OCI-LY1 (cell line): ENCODE measurements around the gene ATP2A2.
A peak's percentile ranks its signal among the peaks of the same experiment; 100 is the strongest.

Source experiments
- H2AFZ ChIP-seq: fragments of 200-600 bp; sonication (generic), shearing (Covaris generic); 2 replicates; pipeline ENCODE4 v1.6.0; 2014; ENCODE audit warnings: antibody characterized with exemption, mild to moderate bottlenecking, low read length
- H3F3A ChIP-seq: fragments of 200-600 bp; sonication (generic), shearing (Covaris generic); 2 replicates; pipeline ENCODE4 v1.6.0; 2014; ENCODE audit warnings: mild to moderate bottlenecking, antibody characterized with exemption, low read length, moderate library complexity; ENCODE audit not compliant: insufficient read depth
- H3K27ac ChIP-seq: fragments of 200-600 bp; sonication (generic); 2 replicates; pipeline ENCODE4 v1.5.1; 2014; ENCODE audit warnings: low read length, mixed run types, mild to moderate bottlenecking, low read depth; ENCODE audit not compliant: poor library complexity, severe bottlenecking
- H3K27me3 ChIP-seq: fragments of 200-600 bp; sonication (generic); 2 replicates; pipeline ENCODE4 v1.6.0; 2014; ENCODE audit warnings: antibody characterized with exemption, mild to moderate bottlenecking, low read length, moderate library complexity; ENCODE audit not compliant: insufficient read depth
- H3K36me3 ChIP-seq: fragments of 200-600 bp; sonication (generic); 2 replicates; pipeline ENCODE4 v1.6.1; 2014; ENCODE audit warnings: mild to moderate bottlenecking, antibody characterized with exemption, low read length, moderate library complexity, mixed read lengths; ENCODE audit not compliant: insufficient read depth
- H3K4me1 ChIP-seq: fragments of 200-600 bp; sonication (generic); 2 replicates; pipeline ENCODE4 v1.5.1; 2014; ENCODE audit warnings: mild to moderate bottlenecking, low read length, moderate library complexity; ENCODE audit not compliant: insufficient read depth, severe bottlenecking
- H3K4me2 ChIP-seq: fragments of 200-600 bp; sonication (generic), shearing (Covaris generic); 2 replicates; pipeline ENCODE4 v1.6.1; 2014; ENCODE audit warnings: low read length
- H3K4me3 ChIP-seq: fragments of 200-600 bp; sonication (generic); 2 replicates; pipeline ENCODE4 v1.5.1; 2014; ENCODE audit warnings: low read length, low read depth, mild to moderate bottlenecking, mixed read lengths; ENCODE audit not compliant: poor library complexity, severe bottlenecking
- H3K79me2 ChIP-seq: fragments of 200-600 bp; shearing (Covaris generic); 2 replicates; pipeline ENCODE4 v1.6.1; 2016; ENCODE audit warnings: mixed run types, low read length, mixed read lengths; ENCODE audit not compliant: insufficient read depth
- H3K9ac ChIP-seq: fragments of 200-600 bp; sonication (generic), shearing (Covaris generic); 2 replicates; pipeline ENCODE4 v1.6.1; 2014; ENCODE audit warnings: mild to moderate bottlenecking, low read length, mixed read lengths
- H3K9me2 ChIP-seq: fragments of 200-600 bp; sonication (generic), shearing (Covaris generic); 2 replicates; pipeline ENCODE4 v1.6.1; 2014; ENCODE audit warnings: low read depth, mild to moderate bottlenecking, low read length, mixed read lengths
- H3K9me3 ChIP-seq: fragments of 200-600 bp; shearing (Covaris generic); 2 replicates; pipeline ENCODE4 v1.6.1; 2014; ENCODE audit warnings: low read length, mixed read lengths
- H4K20me1 ChIP-seq: fragments of 200-600 bp; sonication (generic), shearing (Covaris generic); 2 replicates; pipeline ENCODE4 v1.6.0; 2016; ENCODE audit warnings: mild to moderate bottlenecking, low read length; ENCODE audit not compliant: insufficient read depth
- EZH2 ChIP-seq: fragments of 200-600 bp; sonication (generic), shearing (Covaris generic); IDR thresholded peaks from 2 replicates; pipeline ENCODE4 v1.8.0; 2017; ENCODE audit warnings: borderline replicate concordance, mixed run types, mild to moderate bottlenecking, antibody characterized with exemption, low read length, moderate library complexity, mixed read lengths
- TF ChIP-seq, protein P1 (sequence below): fragments of 200-600 bp; sonication (generic), shearing (Covaris generic); IDR thresholded peaks from 2 replicates; pipeline ENCODE4 v1.5.1; 2017; ENCODE audit warnings: mild to moderate bottlenecking, antibody characterized with exemption, low read length, moderate library complexity, mixed read lengths

The ATP2A2 gene

GRCh38 chr12:110284597-110284996 is 3.5 kb downstream of the ATP2A2 start:
- H3K4me3 ChIP-seq: peak overlapping the region; percentile 75
- H3K27me3 ChIP-seq: no peaks in the 10 kb centered on the region
- H3K79me2 ChIP-seq: peaks cover 81% of the 10 kb centered on the region
- H2AFZ ChIP-seq: no peak overlapping the region
- H3K4me1 ChIP-seq: peaks cover 51% of the 10 kb centered on the region
- H3K9ac ChIP-seq: peak overlapping the region; percentile 98; the same call in 1 of the 2 replicates
- TF ChIP-seq, protein P1, sequence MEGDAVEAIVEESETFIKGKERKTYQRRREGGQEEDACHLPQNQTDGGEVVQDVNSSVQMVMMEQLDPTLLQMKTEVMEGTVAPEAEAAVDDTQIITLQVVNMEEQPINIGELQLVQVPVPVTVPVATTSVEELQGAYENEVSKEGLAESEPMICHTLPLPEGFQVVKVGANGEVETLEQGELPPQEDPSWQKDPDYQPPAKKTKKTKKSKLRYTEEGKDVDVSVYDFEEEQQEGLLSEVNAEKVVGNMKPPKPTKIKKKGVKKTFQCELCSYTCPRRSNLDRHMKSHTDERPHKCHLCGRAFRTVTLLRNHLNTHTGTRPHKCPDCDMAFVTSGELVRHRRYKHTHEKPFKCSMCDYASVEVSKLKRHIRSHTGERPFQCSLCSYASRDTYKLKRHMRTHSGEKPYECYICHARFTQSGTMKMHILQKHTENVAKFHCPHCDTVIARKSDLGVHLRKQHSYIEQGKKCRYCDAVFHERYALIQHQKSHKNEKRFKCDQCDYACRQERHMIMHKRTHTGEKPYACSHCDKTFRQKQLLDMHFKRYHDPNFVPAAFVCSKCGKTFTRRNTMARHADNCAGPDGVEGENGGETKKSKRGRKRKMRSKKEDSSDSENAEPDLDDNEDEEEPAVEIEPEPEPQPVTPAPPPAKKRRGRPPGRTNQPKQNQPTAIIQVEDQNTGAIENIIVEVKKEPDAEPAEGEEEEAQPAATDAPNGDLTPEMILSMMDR: no peak
- H3K9me3 ChIP-seq: no peaks in the 10 kb centered on the region
- H4K20me1 ChIP-seq: no peaks in the 10 kb centered on the region
- H3K9me2 ChIP-seq: no peaks in the 10 kb centered on the region
- H3K27ac ChIP-seq: no peak overlapping the region
- H3F3A ChIP-seq: no peaks in the 10 kb centered on the region
- H3K4me2 ChIP-seq: peak overlapping the region; percentile 82
- H3K36me3 ChIP-seq: peaks cover 71% of the 10 kb centered on the region

GRCh38 chr12:110286623-110287022 is 5.6 kb downstream of the ATP2A2 start:
- H3F3A ChIP-seq: no peaks in the 10 kb centered on the region
- H3K36me3 ChIP-seq: peaks cover 90% of the 10 kb centered on the region
- no peak for TF ChIP-seq EZH2
- TF ChIP-seq, protein P1: no peak
- H3K27ac ChIP-seq: no peak overlapping the region
- H3K9ac ChIP-seq: no peak overlapping the region
- no peaks in the 10 kb centered on the region for H3K27me3 ChIP-seq
- no peaks in the 10 kb centered on the region for H4K20me1 ChIP-seq
- no peak overlapping the region for H2AFZ ChIP-seq
- peaks cover 40% of the 10 kb centered on the region for H3K4me1 ChIP-seq
- H3K79me2 ChIP-seq: peaks cover 91% of the 10 kb centered on the region
- H3K4me2 ChIP-seq: no peak overlapping the region
- no peaks in the 10 kb centered on the region for H3K9me2 ChIP-seq
- no peaks in the 10 kb centered on the region for H3K9me3 ChIP-seq
- no peak overlapping the region for H3K4me3 ChIP-seq

- no peak for TF ChIP-seq EZH2
- Histone ChIP-seq H3K27me3 (no peaks in the 10 kb centered on the region), H3K4me1 (peaks cover 36% of the 10 kb centered on the region), H3K4me3 (no peak overlapping the region), H3K27ac (no peak overlapping the region), H4K20me1 (no peaks in the 10 kb centered on the region), H3K36me3 (peaks cover 97% of the 10 kb centered on the region), H3K9ac (no peak overlapping the region), H3K9me3 (no peaks in the 10 kb centered on the region), H3K79me2 (peaks cover 80% of the 10 kb centered on the region), H3F3A (no peaks in the 10 kb centered on the region), H3K4me2 (no peak overlapping the region), H2AFZ (no peak overlapping the region), H3K9me2 (no peaks in the 10 kb centered on the region)
These were observed 6.9 kb downstream of the ATP2A2 start for GRCh38 chr12:110287986-110288385.

DNA sequence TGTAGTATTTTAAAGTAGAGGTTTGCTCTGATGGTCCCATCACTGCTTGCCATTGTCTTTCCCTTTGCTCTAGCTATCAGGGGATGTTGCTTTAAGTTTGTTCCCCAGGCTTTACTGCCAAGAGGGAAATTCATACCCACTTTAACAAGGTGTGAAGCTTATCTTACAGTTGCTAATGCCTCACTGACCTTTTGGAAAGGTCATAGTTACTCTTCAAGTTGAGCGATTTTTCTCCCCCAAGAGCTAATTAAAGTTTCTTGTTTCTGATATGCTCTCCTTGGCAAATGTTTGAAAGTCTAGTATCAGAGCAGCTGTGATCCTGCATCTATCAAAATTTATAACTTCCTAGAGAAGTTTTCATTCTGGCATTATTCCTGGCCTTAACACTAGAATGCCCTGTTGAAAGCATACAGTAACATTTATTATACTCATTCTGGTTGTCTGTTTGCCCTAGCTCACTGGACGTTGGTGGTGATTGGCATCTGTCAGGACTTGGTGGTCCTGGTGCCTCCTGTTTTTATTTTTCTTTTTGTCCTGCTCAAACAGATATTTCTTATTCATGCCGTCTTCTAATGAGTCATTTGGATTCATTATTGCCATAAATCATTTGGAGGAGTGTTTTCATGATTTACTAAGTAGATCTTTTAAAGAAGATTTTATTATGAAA is 8.1 kb downstream of the ATP2A2 start:
- Histone ChIP-seq H3K4me1 (peaks cover 24% of the 10 kb centered on the region), H3K4me2 (no peak overlapping the region), H3K9me3 (no peaks in the 10 kb centered on the region), H3F3A (no peaks in the 10 kb centered on the region), H3K27me3 (no peaks in the 10 kb centered on the region), H3K4me3 (no peak overlapping the region), H3K27ac (no peak overlapping the region), H4K20me1 (no peaks in the 10 kb centered on the region), H3K36me3 (peaks cover 86% of the 10 kb centered on the region), H3K9me2 (no peaks in the 10 kb centered on the region), H2AFZ (no peak overlapping the region), H3K79me2 (peaks cover 68% of the 10 kb centered on the region), H3K9ac (no peak overlapping the region)
- TF ChIP-seq, protein P1: no peak
- no peak for TF ChIP-seq EZH2
